A549 (cell line): ENCODE results near the gene PPP3CA. TPM values are rescaled to one million over a fixed set of nuclear protein-coding genes. Genes with fewer than 3 reads are reported as not detected.

Experiments
- ATAC-seq, 2 experiments: fragments of 200-7000 bp in 1 of 2; fragments of >200 bp in 1 of 2; cut with Nextera tagmentation in 1 of 2; cut with Tn5 transposase in 1 of 2; 3 replicates each; pipeline versions ENCODE4 v1.8.0 to v1.9.1; 2018 to 2020; ENCODE audit warnings: mild to moderate bottlenecking in 1 of 2, moderate library complexity in 1 of 2
- CTCF ChIA-PET: fragments of 300-600 bp; sonication (Branson Sonifier 250); formaldehyde crosslinking; extraction: SDS; loops from one replicate; lab custom pipeline; 2021; ENCODE audit warnings: antibody characterized with exemption, inconsistent platforms; lab: Yijun Ruan, JAX
- POLR2A ChIA-PET: fragments of 350-600 bp; formaldehyde crosslinking; extraction: SDS; loops from one replicate; lab custom pipeline; 2021; ENCODE audit warnings: antibody characterized with exemption, inconsistent platforms; lab: Yijun Ruan, JAX
- DNase-seq, 2 experiments: peaks; one replicate each; pipeline versions ENCODE4 v3.0.0 to v3.0.0-alpha.2; 2011 to 2016; ENCODE audit warnings: low read depth in 1 of 2, low spot score in 1 of 2
- FAIRE-seq: peaks from 2 replicates; lab custom pipeline; 2011; peaks lifted over from hg19 to GRCh38; lab: Jason Lieb, UNC
- H3K27ac ChIP-seq, 2 experiments: fragments of >200 bp; sonication (Bioruptor Twin); formaldehyde crosslinking; 3 replicates each; pipeline ENCODE4 v1.5.1; 2016 to 2017
- H3K4me1 ChIP-seq: fragments of >200 bp; sonication (Bioruptor Twin); formaldehyde crosslinking; 3 replicates; pipeline ENCODE4 v1.6.1; 2016
- H3K4me2 ChIP-seq: fragments of >200 bp; sonication (Bioruptor Twin); formaldehyde crosslinking; 3 replicates; pipeline ENCODE4 v1.6.1; 2016
- H3K4me3 ChIP-seq: fragments of >200 bp; sonication (Bioruptor Twin); formaldehyde crosslinking; 3 replicates; pipeline ENCODE4 v1.5.1; 2016
- H3K9me3 ChIP-seq: fragments of >200 bp; sonication (Bioruptor Twin); formaldehyde crosslinking; 3 replicates; pipeline ENCODE4 v1.6.1; 2016
- ATOH8 ChIP-seq: fragments of 250-450 bp; sonication (Bioruptor Pico); IDR thresholded peaks from 2 replicates; pipeline ENCODE4 v1.5.0; 2020; ENCODE audit warnings: low read depth, mild to moderate bottlenecking, moderate library complexity
- BCL3 ChIP-seq: fragments of >200 bp; sonication (Bioruptor Twin); formaldehyde crosslinking; IDR thresholded peaks from 3 replicates; pipeline ENCODE4 v1.6.1; 2016
- CTCF ChIP-seq: fragments of >200 bp; sonication (Bioruptor Twin); formaldehyde crosslinking; IDR thresholded peaks from 3 replicates; pipeline ENCODE4 v1.5.1; 2016
- E2F6 ChIP-seq: IDR thresholded peaks from 2 replicates; pipeline ENCODE4 v1.6.1; 2012; ENCODE audit warnings: low read depth, borderline replicate concordance
- EHF ChIP-seq: fragments of 250-450 bp; sonication (Bioruptor Pico); IDR thresholded peaks from 2 replicates; pipeline ENCODE4 v1.5.0; 2020; ENCODE audit warnings: mild to moderate bottlenecking
- EHMT2 ChIP-seq: fragments of 200-600 bp; sonication (generic); IDR thresholded peaks from 2 replicates; pipeline ENCODE4 v1.6.1; 2016; ENCODE audit warnings: antibody characterized with exemption, low read depth, mild to moderate bottlenecking, moderate library complexity
- FOSB ChIP-seq: fragments of 250-450 bp; sonication (Bioruptor Pico); IDR thresholded peaks from 2 replicates; pipeline ENCODE4 v1.5.0; 2020; ENCODE audit warnings: mild to moderate bottlenecking, moderate library complexity
- FOSL2 ChIP-seq, 2 experiments: fragments of 450-650 bp in 1 of 2; fragments of >200 bp in 1 of 2; sonication (Bioruptor Twin) in 1 of 2; formaldehyde crosslinking; IDR thresholded peaks; 2 replicates each; pipeline versions ENCODE4 v1.5.0 to v1.6.1; 2016 to 2020; ENCODE audit warnings: mild to moderate bottlenecking in 1 of 2, moderate library complexity in 1 of 2
- FOXS1 ChIP-seq: fragments of 250-450 bp; sonication (Bioruptor Pico); IDR thresholded peaks from 2 replicates; pipeline ENCODE4 v1.5.0; 2020; ENCODE audit warnings: mild to moderate bottlenecking, moderate library complexity
- HES2 ChIP-seq: fragments of >200 bp; sonication (Bioruptor Twin); formaldehyde crosslinking; IDR thresholded peaks from 2 replicates; pipeline ENCODE4 v1.6.1; 2016
- HEYL ChIP-seq: fragments of 250-450 bp; sonication (Bioruptor Pico); IDR thresholded peaks from 2 replicates; pipeline ENCODE4 v1.8.0; 2021; ENCODE audit warnings: mild to moderate bottlenecking, moderate library complexity
- HOXA7 ChIP-seq: fragments of 250-450 bp; sonication (Bioruptor Pico); IDR thresholded peaks from 2 replicates; pipeline ENCODE4 v1.5.0; 2020; ENCODE audit warnings: mild to moderate bottlenecking, moderate library complexity
- JUNB ChIP-seq: fragments of >200 bp; sonication (Bioruptor Twin); formaldehyde crosslinking; IDR thresholded peaks from 2 replicates; pipeline ENCODE4 v1.6.1; 2016
- KDM5A ChIP-seq: fragments of 200-600 bp; sonication (generic); IDR thresholded peaks from 2 replicates; pipeline ENCODE4 v1.6.1; 2016; ENCODE audit warnings: antibody characterized with exemption, mild to moderate bottlenecking
- MAFK ChIP-seq: fragments of 450-650 bp; IDR thresholded peaks from 2 replicates; pipeline ENCODE4 v1.6.1; 2014; ENCODE audit not compliant: partially characterized antibody
- MAX ChIP-seq: IDR thresholded peaks from 2 replicates; pipeline ENCODE4 v1.6.1; 2012
- MYC ChIP-seq: IDR thresholded peaks from 2 replicates; pipeline ENCODE4 v1.6.1; 2012; ENCODE audit warnings: mild to moderate bottlenecking, inconsistent platforms, low read length, improper control_type of control experiment, borderline replicate concordance
- NFE2L2 ChIP-seq: fragments of 150-350 bp; conservative IDR thresholded peaks from 2 replicates; pipeline ENCODE4 v1.6.1; 2014; ENCODE audit warnings: low read length
- NR3C1 ChIP-seq: fragments of >200 bp; sonication (Bioruptor Twin); formaldehyde crosslinking; IDR thresholded peaks from 3 replicates; pipeline ENCODE4 v1.6.1; 2017
- POLR2A ChIP-seq: IDR thresholded peaks from 2 replicates; pipeline ENCODE4 v1.6.1; 2012; ENCODE audit warnings: mild to moderate bottlenecking, low read length
- POLR2AphosphoS2 ChIP-seq: conservative IDR thresholded peaks from 2 replicates; pipeline ENCODE4 v1.6.1; 2012; ENCODE audit warnings: low read length, improper control_type of control experiment, inconsistent platforms
- SMC3 ChIP-seq: fragments of >200 bp; sonication (Bioruptor Twin); formaldehyde crosslinking; IDR thresholded peaks from 3 replicates; pipeline ENCODE4 v1.6.1; 2018; ENCODE audit warnings: inconsistent platforms
- TFCP2L1 ChIP-seq: fragments of 250-450 bp; sonication (Bioruptor Pico); IDR thresholded peaks from 2 replicates; pipeline ENCODE4 v1.5.0; 2021; ENCODE audit warnings: mild to moderate bottlenecking
- WGBS: methylation state at CpG from one replicate; pipeline ENCODE4 v1.1.6; 2017; ENCODE audit errors: missing lambda C conversion rate; 5-methylcytosine and 5-hydroxymethylcytosine counted together
- polyA plus RNA-seq, 4 experiments: library from polyadenylated mRNA; depleted of rRNA in 3 of 4; stranded (reverse); fragments of >200 nt; fragmentation: RNase III in 1 of 4; extraction: RNeasy Plus Mini Kit Qiagen cat#74134 plus additional on column Dnase treatment in 1 of 4; gene quantifications; 2 replicates in 3 of 4; 3 replicates in 1 of 4; pipeline ENCODE4 v1.2.3, GENCODE V29; 2011 to 2017

PPP3CA gene
- polyA plus RNA-seq, 2 of the 4 experiments (the other 2 are of a cell fraction), result 21.4 to 42.4 TPM

- ChIA-PET CTCF (no interaction called here), POLR2A (no interaction called here)
- 74% methylated on average over 4 of the region's 4 CpGs for WGBS
- H3K4me2 ChIP-seq, result no peak overlapping the region
- H3K27ac ChIP-seq, result no peak overlapping the region
- DNase-seq (no peak), ATAC-seq (no peak), FAIRE-seq (no peak)
- TF ChIP-seq SMC3, result no peak
- no peak for TF ChIP-seq EHMT2
- TF ChIP-seq HES2, result no peak
- TF ChIP-seq FOSB (CRISPR knock-in tag), result no peak
- TF ChIP-seq TFCP2L1, result no peak
- no peak for TF ChIP-seq NFE2L2
- TF ChIP-seq ATOH8 (CRISPR knock-in tag), result no peak
- no peak for TF ChIP-seq MAFK
- peaks cover 10% of the 10 kb centered on the region for H3K4me1 ChIP-seq
- H3K9me3 ChIP-seq, result no peaks in the 10 kb centered on the region
- no peak overlapping the region for H3K4me3 ChIP-seq
Measured at GRCh38 chr4:101254776-101255175, 92.5 kb downstream of the PPP3CA start.

- Histone ChIP-seq H3K9me3 (no peaks in the 10 kb centered on the region), H3K27ac (no peak overlapping the region), H3K4me2 (no peak overlapping the region), H3K4me3 (no peak overlapping the region), H3K4me1 (peaks cover 10% of the 10 kb centered on the region)
- ChIA-PET CTCF (no interaction called here), POLR2A (no interaction called here)
- FAIRE-seq (no peak), ATAC-seq (no peak), DNase-seq (no peak)
- TF ChIP-seq MYC, result no peak
- WGBS, result 97% methylated on average over 1 of the region's 1 CpG
Measured at GRCh38 chr4:101253121-101253520, 94.2 kb downstream of the PPP3CA start.

GRCh38 chr4:101252721-101253120, 94.6 kb downstream of the PPP3CA start:
- WGBS, result 50% methylated on average over 2 of the region's 2 CpGs
- DNase-seq (no peak), ATAC-seq (no peak), FAIRE-seq (no peak)
- POLR2A ChIA-PET, result no interaction called here
- Histone ChIP-seq H3K4me1 (peaks cover 10% of the 10 kb centered on the region), H3K4me3 (no peak overlapping the region), H3K27ac (no peak overlapping the region), H3K9me3 (no peaks in the 10 kb centered on the region)
- CTCF ChIA-PET, result no interaction called here
- TF ChIP-seq POLR2A (no peak), POLR2AphosphoS2 (no peak), JUNB (no peak), E2F6 (no peak), CTCF (no peak), FOSL2 (IDR thresholded peaks at IDR 0.05) (no peak), FOSL2 (CRISPR knock-in tag; IDR thresholded peaks at IDR 0.05) (no peak), HOXA7 (CRISPR knock-in tag) (no peak), NR3C1 (no peak), NFE2L2 (no peak), MAX (no peak), HEYL (CRISPR knock-in tag) (no peak), FOXS1 (CRISPR knock-in tag) (no peak), BCL3 (no peak), KDM5A (no peak), TFCP2L1 (no peak), EHF (CRISPR knock-in tag) (no peak)
- TF ChIP-seq, all 56 proteins: peak for 0
- H3K4me2 ChIP-seq, result no peak overlapping the region
